Peyer's patch (tissue), 4 donors: ENCODE data around the gene VPS26C.

Source experiments
- POLR2A ChIP-seq, 2 donors: fragments of 450-650 bp; IDR thresholded peaks; one replicate each; pipeline ENCODE4 v1.5.1; 2017; ENCODE audit warnings: antibody characterized with exemption in 2 of 2, mild to moderate bottlenecking in 2 of 2, moderate library complexity in 2 of 2
- TF ChIP-seq, protein P1 (sequence below), 6 experiments: fragments of 450-650 bp in 4 of 6; fragments of 200-600 bp in 2 of 6; sonication (generic) in 1 of 6; IDR thresholded peaks; one replicate each; pipeline ENCODE4 v1.5.1; 2017 to 2019; ENCODE audit warnings: antibody characterized with exemption in 6 of 6, mild to moderate bottlenecking in 3 of 6, moderate library complexity in 1 of 6

- TF ChIP-seq, protein P1, sequence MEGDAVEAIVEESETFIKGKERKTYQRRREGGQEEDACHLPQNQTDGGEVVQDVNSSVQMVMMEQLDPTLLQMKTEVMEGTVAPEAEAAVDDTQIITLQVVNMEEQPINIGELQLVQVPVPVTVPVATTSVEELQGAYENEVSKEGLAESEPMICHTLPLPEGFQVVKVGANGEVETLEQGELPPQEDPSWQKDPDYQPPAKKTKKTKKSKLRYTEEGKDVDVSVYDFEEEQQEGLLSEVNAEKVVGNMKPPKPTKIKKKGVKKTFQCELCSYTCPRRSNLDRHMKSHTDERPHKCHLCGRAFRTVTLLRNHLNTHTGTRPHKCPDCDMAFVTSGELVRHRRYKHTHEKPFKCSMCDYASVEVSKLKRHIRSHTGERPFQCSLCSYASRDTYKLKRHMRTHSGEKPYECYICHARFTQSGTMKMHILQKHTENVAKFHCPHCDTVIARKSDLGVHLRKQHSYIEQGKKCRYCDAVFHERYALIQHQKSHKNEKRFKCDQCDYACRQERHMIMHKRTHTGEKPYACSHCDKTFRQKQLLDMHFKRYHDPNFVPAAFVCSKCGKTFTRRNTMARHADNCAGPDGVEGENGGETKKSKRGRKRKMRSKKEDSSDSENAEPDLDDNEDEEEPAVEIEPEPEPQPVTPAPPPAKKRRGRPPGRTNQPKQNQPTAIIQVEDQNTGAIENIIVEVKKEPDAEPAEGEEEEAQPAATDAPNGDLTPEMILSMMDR (IDR thresholded peaks at IDR 0.05), result no peak
- TF ChIP-seq POLR2A (IDR thresholded peaks at IDR 0.05), result no peak
Measured at GRCh38 chr21:37294679-37295078, 27.5 kb upstream of the VPS26C start.
